ENCODE data around the gene RPN1.

DNA sequence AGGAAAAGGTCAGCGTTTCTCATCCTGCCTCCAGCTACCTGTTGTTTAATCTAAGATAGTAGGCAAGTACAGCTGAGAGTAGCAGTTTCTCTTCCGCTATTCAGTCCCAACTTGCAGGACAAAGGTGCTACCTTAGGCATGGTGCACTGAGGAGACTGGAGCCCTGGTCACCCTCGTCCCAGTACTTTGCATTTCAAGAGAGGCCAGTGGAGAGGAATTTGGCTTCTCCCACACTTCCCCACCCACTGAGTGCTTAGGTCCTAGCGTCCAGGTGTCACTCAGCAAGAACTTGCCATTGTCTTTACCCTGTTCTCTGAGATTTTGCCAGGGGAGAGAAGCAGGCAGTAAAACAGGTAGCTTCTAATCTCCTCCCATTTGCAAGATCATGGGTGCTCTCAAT, 12.5 kb upstream of the RPN1 start:
- TF ChIP-seq, protein P1, sequence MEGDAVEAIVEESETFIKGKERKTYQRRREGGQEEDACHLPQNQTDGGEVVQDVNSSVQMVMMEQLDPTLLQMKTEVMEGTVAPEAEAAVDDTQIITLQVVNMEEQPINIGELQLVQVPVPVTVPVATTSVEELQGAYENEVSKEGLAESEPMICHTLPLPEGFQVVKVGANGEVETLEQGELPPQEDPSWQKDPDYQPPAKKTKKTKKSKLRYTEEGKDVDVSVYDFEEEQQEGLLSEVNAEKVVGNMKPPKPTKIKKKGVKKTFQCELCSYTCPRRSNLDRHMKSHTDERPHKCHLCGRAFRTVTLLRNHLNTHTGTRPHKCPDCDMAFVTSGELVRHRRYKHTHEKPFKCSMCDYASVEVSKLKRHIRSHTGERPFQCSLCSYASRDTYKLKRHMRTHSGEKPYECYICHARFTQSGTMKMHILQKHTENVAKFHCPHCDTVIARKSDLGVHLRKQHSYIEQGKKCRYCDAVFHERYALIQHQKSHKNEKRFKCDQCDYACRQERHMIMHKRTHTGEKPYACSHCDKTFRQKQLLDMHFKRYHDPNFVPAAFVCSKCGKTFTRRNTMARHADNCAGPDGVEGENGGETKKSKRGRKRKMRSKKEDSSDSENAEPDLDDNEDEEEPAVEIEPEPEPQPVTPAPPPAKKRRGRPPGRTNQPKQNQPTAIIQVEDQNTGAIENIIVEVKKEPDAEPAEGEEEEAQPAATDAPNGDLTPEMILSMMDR (IDR thresholded peaks at IDR 0.05) = no peak
- TF ChIP-seq POLR2AphosphoS5 (IDR thresholded peaks at IDR 0.05) (no peak), EP300 (IDR thresholded peaks at IDR 0.05) (no peak), POLR2A (IDR thresholded peaks at IDR 0.05) (no peak)
